Superior temporal gyrus (tissue), 1 donor: ENCODE data around the gene C16orf54.
"Not testable (repeated sequence)": the region's sequence is repeated elsewhere in the genome, so short reads cannot be mapped to it uniquely, and the experiment has no call there.

ENCODE experiments used
- DNase-seq: peaks from one replicate; pipeline ENCODE4 v3.0.0-alpha.2; 2016; ENCODE audit errors: extremely low spot score

C16orf54 gene

DNA sequence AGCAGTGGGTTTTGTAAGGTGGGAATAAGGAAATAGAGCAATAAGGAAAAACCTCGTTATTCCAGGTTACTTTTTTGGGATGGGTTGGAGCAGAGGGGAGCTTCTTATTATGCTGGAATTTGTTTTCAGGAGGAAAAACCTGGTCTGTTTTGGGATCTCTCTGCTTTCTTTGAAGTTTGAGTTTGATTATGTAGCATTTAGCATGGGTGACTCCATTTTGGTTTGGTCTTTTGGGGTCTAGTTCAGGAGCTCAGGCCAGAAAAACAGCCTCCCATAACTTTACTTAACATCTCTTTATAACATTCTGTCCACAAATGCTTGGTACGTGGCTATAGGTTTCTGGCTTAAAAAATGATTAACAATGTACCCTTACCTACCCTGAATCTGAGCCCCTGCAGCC is 23.7 kb upstream of the C16orf54 start:
- DNase-seq: no peak

DNA sequence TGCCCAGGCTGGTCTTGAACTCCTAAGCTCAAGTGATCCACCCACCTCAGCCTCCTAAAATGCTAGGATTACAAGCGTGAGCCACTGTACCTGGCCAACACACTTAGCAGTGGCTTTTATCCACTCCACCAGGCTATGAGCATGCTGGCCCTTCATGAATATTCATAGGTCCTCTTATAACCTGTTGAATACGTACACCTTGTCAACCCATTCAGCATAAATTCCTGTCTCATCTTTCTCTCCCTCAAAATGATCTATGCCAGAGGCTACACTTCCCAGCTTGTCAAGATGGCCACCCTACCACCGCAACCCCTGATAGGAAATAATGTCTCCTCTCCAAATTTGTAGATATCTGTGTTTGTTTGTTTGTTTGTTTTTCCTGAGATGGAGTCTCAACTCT is 21.3 kb upstream of the C16orf54 start:
- no peak for DNase-seq

DNA sequence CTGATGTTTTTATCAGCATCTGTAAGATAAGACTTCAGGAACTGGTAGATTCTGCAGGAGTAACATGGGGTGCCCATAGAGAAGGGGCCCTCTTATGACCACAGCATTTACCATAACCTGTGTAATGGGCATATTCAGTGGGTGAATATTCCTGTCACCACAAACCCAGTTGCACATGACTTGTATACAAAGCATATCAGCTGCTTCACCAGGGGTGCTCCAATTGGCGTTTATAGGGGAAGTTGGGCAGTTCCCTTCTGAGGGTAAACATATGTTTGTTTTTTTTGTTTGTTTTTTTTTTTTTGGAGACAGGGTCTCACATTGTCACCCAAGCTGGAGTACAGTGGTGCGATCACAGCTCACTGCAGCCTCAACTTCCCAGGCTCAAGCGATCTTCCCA is 20.8 kb upstream of the C16orf54 start:
- DNase-seq: no peak

GRCh38 chr16:29765167-29766032 is 19.6 kb upstream of the C16orf54 start:
- no peak for DNase-seq

GRCh38 chr16:29763326-29763725 is 17.5 kb upstream of the C16orf54 start:
- DNase-seq: peak; percentile 34

GRCh38 chr16:29761882-29762281 is 16.1 kb upstream of the C16orf54 start:
- no peak for DNase-seq

- not testable (repeated sequence) for DNase-seq
Observed at GRCh38 chr16:29761280-29761651, 15.5 kb upstream of the C16orf54 start.

DNA sequence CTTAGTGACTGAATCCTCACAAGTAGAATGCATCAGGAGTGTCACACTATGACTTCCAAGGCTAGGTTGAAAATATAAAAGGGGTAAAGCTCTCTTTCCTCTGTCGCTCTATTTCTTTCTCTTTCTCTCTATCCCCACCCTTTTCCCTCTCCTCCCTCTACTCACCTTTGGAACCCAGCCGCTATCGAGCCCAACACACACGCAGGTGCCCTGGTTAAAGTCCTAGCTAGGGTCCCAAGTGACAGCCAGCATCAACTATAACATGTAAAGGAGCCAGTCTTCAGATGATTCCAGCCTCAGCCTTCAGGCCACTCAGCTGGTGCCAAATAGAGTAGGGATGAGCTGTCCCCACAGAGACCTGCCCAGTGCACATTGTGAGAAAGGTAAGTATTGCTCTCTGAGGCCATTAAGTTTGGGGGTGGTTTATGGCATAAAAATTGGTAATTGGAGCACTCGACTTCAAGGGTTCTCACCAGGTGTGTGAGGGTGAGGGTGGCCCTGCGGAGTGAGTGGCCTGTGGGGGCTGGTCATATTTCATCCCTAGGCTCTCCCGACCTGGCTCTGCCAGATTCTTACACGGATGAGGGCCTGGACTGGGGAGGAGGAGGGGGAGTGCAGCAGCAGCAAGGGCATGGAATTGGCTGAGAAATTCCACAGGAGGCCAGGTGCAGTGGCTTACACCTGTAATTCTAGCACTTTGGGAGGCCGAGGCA is 14.9 kb upstream of the C16orf54 start:
- no peak for DNase-seq

DNA sequence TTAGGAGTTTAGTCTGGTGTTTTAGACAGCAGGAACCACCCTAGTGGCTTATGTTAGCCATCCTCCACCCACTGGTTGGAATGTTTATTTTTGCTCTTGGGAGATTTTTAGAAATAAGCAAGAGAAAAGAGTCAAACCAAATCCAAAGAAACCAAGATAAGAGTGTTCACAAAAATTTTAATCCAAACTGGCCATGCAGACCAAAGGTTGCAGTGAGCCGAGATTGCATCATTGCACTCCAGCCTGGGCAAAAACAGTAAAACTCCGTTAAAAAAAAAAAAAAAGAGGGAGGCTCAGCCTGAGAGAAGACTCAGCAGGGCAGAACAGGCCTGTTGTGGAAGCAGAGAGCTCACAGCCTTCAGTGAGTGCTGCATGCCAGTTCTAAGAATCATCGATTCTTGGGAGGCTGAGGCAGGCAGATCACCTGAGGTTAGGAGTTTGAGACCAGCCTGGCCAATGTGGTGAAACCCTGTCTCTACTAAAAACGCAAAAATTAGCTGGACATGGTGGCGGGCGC is 12.2 kb upstream of the C16orf54 start:
- DNase-seq: no peak

DNA sequence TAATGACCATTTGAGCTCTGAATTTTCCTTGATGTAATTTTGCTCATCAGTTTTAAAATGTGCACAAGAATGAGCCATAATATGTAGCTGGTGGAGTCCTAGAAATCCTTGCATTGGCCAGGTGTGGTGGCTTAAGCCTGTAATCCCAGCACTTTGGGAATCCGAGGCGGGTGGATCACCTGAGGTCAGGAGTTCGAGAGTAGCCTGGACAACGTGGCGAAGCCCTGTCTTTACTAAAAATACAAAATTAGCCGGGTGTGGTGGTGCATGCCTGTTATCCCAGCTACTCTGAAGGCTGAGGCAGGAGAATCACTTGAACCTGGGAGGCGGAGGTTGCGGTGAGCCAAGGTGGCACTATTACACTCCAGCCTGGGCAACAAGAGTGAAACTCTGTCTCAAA is 11.3 kb upstream of the C16orf54 start:
- not testable (repeated sequence) for DNase-seq

- DNase-seq: no peak
Observed at GRCh38 chr16:29756654-29757053, 10.9 kb upstream of the C16orf54 start.

GRCh38 chr16:29753516-29753915 is 7.7 kb upstream of the C16orf54 start:
- DNase-seq: no peak

DNA sequence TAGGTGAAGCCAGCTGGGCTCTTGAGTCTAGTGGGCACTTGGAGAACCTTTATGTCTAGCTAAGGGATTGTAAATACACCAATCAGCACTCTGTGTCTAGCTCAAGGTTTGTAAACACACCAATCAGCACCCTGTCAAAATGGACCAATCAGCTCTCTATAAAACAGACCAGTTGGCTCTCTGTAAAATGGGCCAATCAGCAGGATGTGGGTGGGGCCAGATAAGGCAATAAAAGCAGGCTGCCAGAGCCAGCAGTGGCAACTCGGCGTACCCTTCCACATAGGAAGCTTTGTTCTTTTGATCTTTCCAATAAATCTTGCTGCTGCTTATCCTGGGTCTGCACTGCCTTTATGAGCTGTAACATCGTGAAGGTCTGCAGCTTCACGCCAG is 3.0 kb upstream of the C16orf54 start:
- not testable (repeated sequence) for DNase-seq

DNA sequence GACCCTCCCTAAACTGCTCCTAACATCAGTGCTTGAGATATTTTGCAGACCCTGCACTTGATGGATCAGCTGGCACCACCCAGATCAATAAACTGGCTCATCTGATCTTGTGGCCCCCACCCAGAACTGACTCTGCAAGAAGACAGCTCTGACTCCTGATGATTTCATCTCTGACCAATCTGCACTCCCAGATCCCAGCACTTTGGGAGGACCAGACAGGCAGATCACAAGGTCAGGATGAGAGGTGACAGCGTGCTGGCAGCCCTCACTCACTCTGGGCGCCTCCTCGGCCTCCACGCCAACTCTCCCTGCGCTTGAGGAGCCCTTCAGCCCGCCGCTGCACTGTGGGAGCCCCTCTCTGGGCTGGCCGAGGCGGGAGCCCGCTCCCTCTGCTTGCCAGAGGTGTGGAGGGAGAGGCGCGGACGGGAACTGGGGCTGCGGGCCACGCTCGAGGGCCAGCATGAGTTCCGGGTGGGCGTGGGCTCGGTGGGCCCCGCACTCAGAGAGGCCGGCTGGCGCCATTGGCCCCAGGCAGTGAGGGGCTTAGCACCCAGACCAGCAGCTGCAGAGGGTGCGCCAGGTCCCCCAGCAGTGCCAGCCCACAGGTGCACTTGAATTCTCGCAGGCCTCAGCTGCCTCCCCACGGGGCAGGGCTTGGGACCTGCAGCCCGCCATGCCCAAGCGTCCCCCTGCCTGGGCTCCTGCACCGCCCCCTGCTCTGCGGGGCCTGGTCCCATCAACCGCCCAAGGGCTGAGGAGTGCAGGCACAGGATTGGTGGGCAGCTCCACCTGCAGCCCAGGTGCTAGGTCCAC is 2.4 kb upstream of the C16orf54 start:
- DNase-seq: no peak

DNA sequence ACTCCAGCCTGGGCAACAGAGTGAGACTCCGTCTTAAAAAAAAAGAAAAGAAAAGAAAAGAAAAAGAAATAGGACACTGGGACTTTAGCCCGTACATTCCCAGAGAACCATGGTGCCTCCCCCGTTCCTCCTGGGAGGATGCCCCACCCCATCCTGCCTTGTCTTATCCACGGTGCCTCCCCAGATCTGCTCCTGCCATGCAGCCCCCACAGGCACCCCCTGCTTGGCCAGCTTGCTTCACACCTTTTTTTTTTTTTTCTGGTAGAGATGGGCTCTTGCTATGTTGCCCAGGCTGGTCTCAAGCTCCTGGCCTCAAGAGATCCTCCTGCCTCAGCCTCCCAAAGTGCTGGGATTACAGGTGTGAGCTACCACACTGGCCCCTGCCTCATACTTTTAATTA is 728 bp upstream of the C16orf54 start:
- DNase-seq: not testable (repeated sequence)

- no peak for DNase-seq
Observed at GRCh38 chr16:29745121-29745852, 503 bp downstream of the C16orf54 start.

- no peak for DNase-seq
Observed at GRCh38 chr16:29744541-29745101, 1.2 kb downstream of the C16orf54 start.

DNA sequence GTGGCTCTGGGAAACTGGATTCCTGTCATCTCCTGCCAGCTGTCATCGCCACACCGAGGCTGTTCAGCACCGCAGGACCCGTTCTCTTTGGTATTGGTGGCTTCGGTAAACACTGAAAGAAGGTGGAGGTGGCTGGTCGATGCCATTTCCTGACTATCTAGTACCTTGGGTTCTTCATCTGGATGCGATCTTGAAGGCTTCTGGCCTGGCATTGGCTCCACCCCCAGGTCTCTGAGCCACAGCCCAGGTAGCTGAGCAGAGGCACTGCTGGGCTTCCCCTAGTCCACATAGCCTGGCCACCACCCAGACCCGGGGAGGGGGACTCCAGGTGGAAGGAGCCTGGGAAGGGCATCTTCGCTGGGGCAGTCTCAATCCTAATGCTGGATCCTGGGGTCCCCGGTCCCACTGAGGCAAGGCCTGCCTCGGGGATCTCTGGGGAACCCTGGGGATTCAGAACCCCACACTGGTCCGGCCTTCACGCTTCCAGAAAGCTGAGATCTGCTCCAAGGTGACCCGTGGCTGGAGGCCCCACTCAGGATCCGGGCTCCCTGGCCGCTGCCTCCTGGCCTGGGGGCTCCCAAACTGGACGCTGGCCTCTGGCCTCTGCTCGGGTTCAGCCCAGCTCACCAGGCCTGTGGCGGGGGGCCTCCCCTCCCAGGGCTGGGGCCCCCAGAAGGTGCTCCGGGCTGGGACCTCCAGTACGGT is 1.8 kb downstream of the C16orf54 start:
- no peak for DNase-seq

GRCh38 chr16:29743475-29743826 is 2.3 kb downstream of the C16orf54 start:
- DNase-seq: no peak

- DNase-seq: no peak
Observed at GRCh38 chr16:29742683-29743275, 3.0 kb downstream of the C16orf54 start.
